ENCODE measurements around the gene TNIP3. TPM values are rescaled to one million over a fixed set of nuclear protein-coding genes. Genes with fewer than 3 reads are reported as not detected.
"Not testable (repeated sequence)": the region's sequence is repeated elsewhere in the genome, so short reads cannot be mapped to it uniquely, and the experiment has no call there.

The TNIP3 gene
- total RNA-seq: 1 to 10 TPM in 2 of 3 donors, under 1 TPM in 1; 0.38 to 2.0 (median 1.1) TPM
- long read RNA-seq, donor 1: 0 reads
- long read RNA-seq, donor 2, partial matches to known transcripts: 0 of 1 reads
- long read RNA-seq, donor 2, other reads (novel, unspliced or antisense): 0 of 1 reads

- intact Hi-C loops (cut with DNase I, micrococcal nuclease): no loop called here
- peak; percentile 97 for ATAC-seq
- no peak for TF ChIP-seq CTCF (IDR thresholded peaks at IDR 0.05)
- DNase-seq: peak in 1 of 3 donors; percentile 16
- no peaks in the 10 kb centered on the region for H3K9me3 ChIP-seq
- no peak within 1 kb of the TSS for H3K4me3 ChIP-seq
- peaks cover 6% of the 10 kb centered on the region for H3K4me1 ChIP-seq (ENCODE audit: low read depth)
- no peaks in the 10 kb centered on the region for H3K36me3 ChIP-seq (ENCODE audit: low read depth)
These were observed at the start of gene TNIP3 for GRCh38 chr4:121164291-121164690. TSS of gene TNIP3 (minus strand) at chr4:121164321. CDS start at chr4:121164125, 196 bp downstream.

- no peaks in the 10 kb centered on the region for H3K36me3 ChIP-seq (ENCODE audit: low read depth)
- ATAC-seq (no peak), DNase-seq (no peak)
- intact Hi-C loops (cut with DNase I, micrococcal nuclease): no loop called here
- H3K4me3 ChIP-seq: no peak overlapping the region
- no peaks in the 10 kb centered on the region for H3K9me3 ChIP-seq
- no peak for TF ChIP-seq CTCF (IDR thresholded peaks at IDR 0.05)
- H3K4me1 ChIP-seq (ENCODE audit: low read depth): no peaks in the 10 kb centered on the region
These were observed 48.7 kb upstream of the TNIP3 start for GRCh38 chr4:121212806-121213205.

GRCh38 chr4:121209171-121209570 lies 45.0 kb upstream of the TNIP3 start:
- ATAC-seq (no peak), DNase-seq (no peak)
- no peak for TF ChIP-seq CTCF (IDR thresholded peaks at IDR 0.05)
- no peaks in the 10 kb centered on the region for H3K4me1 ChIP-seq (ENCODE audit: low read depth)
- no peak overlapping the region for H3K4me3 ChIP-seq
- no peaks in the 10 kb centered on the region for H3K9me3 ChIP-seq
- intact Hi-C loops (cut with DNase I, micrococcal nuclease): no loop called here
- no peaks in the 10 kb centered on the region for H3K36me3 ChIP-seq (ENCODE audit: low read depth)

- no peaks in the 10 kb centered on the region for H3K4me1 ChIP-seq (ENCODE audit: low read depth)
- H3K9me3 ChIP-seq: no peaks in the 10 kb centered on the region
- no peak overlapping the region for H3K4me3 ChIP-seq
- intact Hi-C loops (cut with DNase I, micrococcal nuclease): no loop called here
- ATAC-seq: peak; percentile 42
- TF ChIP-seq CTCF (IDR thresholded peaks at IDR 0.05): no peak
- no peaks in the 10 kb centered on the region for H3K36me3 ChIP-seq (ENCODE audit: low read depth)
- DNase-seq: no peak
These were observed 44.3 kb upstream of the TNIP3 start for GRCh38 chr4:121208244-121209007.

GRCh38 chr4:121205777-121206176 lies 41.7 kb upstream of the TNIP3 start:
- ATAC-seq; H3K4me3 ChIP-seq; H3K4me1 ChIP-seq (ENCODE audit: low read depth); intact Hi-C loops (cut with DNase I, micrococcal nuclease); DNase-seq; H3K36me3 ChIP-seq (ENCODE audit: low read depth); H3K9me3 ChIP-seq: not testable (repeated sequence)

GRCh38 chr4:121200795-121201472 lies 36.8 kb upstream of the TNIP3 start:
- H3K36me3 ChIP-seq (ENCODE audit: low read depth): no peaks in the 10 kb centered on the region

More at GRCh38 chr4:121200795-121201472, 36.8 kb upstream of the TNIP3 start:
- ATAC-seq (no peak), DNase-seq (no peak)
- no peaks in the 10 kb centered on the region for H3K9me3 ChIP-seq
- no peak overlapping the region for H3K4me3 ChIP-seq
- intact Hi-C loops (cut with DNase I, micrococcal nuclease): no loop called here
- TF ChIP-seq CTCF (IDR thresholded peaks at IDR 0.05): no peak
- H3K4me1 ChIP-seq (ENCODE audit: low read depth): no peaks in the 10 kb centered on the region

Data from mucosa of descending colon (tissue), 3 donors.